ENCODE results near the gene NCAN. TPM values are rescaled to one million over a fixed set of nuclear protein-coding genes. Genes with fewer than 3 reads are reported as not detected.
A peak's percentile ranks its signal among the peaks of the same experiment; 100 is the strongest.
"Not testable (repeated sequence)": the region's sequence is repeated elsewhere in the genome, so short reads cannot be mapped to it uniquely, and the experiment has no call there.

NCAN gene
- total RNA-seq, 1 donor from 2014 or later = not detected

- DNase-seq (ENCODE audit: low read depth) = no peak
Observed at GRCh38 chr19:19223636-19224035, 11.9 kb downstream of the NCAN start.

DNA sequence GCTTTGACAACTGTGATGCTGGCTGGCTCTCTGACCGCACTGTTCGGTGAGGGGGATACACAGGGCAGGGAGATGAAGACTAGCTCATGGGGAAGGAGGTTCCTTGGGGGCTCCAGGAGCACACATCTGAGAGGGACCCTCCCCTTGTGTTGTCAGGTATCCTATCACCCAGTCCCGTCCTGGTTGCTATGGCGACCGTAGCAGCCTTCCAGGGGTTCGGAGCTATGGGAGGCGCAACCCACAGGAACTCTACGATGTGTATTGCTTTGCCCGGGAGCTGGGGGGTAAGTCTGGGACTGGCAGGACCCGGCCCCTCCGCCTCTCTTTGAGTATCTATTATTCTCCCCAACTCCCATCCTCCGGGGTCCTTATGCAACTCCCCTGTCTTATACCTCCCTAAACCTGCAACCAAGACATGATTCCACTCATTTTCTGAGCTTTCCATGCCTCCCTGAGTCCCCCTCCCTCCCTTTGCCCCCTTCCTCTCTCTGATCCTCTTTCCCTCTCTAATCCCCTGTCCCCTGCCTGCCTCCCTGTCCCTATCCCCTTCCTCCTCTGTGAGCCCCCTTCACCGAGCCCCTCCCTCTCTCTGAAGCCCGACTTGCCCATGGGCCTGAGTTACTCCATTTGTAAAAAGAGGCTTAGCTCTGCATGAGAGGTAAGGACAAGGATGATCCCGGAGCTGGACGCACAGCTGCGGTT, 12.5 kb downstream of the NCAN start:
- no peak for DNase-seq (ENCODE audit: low read depth)

- DNase-seq (ENCODE audit: low read depth) = peak; percentile 50
Observed at GRCh38 chr19:19224852-19225494, 13.2 kb downstream of the NCAN start.

DNA sequence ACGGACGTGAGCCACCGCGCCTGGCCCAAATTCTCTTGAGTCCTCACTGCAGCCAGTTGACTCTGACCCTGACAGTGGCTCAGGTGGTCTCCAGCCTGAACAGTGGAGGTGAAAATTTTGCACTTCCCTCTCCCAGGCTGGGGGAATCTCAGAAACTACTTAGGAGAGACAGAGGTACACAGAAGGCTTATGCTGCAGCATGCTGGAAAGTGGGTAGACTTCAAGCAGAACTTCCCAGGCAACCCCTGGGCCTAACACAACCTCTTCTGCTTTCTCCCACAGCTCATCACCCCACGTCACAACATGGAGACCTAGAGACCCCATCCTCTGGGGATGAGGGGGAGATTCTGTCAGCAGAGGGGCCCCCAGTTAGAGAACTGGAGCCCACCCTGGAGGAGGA, 14.4 kb downstream of the NCAN start:
- no peak for DNase-seq (ENCODE audit: low read depth)

GRCh38 chr19:19226663-19227062, 14.9 kb downstream of the NCAN start:
- DNase-seq (ENCODE audit: low read depth) = no peak

DNA sequence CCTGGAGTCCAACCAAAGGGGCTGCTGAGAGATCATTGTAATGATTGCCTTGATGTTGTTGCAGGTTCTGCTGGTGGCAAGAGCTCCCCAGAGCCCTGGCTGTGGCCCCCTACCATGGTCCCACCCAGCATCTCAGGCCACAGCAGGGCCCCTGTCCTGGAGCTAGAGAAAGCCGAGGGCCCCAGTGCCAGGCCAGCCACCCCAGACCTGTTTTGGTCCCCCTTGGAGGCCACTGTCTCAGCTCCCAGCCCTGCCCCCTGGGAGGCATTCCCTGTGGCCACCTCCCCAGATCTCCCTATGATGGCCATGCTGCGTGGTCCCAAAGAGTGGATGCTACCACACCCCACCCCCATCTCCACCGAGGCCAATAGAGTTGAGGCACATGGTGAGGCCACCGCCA, 15.5 kb downstream of the NCAN start:
- no peak for DNase-seq (ENCODE audit: low read depth)

DNA sequence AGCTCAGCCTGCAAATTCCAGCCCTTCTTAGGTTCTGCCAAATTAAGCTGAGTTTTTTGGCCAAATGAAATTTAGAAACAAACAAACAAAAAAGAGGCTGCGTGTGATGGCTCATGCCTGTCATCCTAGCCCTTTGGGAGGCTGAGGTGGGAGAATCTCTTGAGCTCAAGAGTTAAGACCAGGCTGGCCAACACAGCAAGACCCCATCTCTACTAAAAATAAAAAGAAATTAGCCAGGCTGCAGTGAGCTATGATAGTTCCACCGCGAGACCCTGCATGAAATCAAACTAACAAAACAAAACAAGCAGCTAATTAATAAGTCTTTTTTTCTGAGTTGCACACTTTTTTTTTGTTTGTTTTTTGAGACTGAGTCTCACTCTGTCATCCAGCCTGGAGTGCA, 17.9 kb downstream of the NCAN start:
- no peak for DNase-seq (ENCODE audit: low read depth)

DNA sequence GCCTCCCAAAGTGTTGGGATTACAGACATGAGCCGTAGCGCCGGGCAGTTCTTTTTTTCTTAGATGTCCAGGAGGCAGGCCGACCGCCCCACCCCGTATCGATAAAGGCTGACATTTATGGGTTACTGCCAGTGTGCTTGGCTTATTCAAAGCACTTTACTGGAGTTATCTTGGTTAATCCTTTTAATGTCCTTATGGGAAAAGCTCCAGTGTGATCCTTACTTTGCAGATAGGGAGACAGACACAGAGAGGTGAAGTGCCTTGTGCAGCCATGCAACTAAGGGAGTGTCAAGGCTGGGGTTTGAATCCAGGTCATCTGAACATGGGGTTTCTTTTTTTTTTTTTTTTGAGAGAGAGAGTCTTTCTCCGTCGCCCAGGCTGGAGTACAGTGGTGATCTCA, 19.2 kb downstream of the NCAN start:
- no peak for DNase-seq (ENCODE audit: low read depth)

DNA sequence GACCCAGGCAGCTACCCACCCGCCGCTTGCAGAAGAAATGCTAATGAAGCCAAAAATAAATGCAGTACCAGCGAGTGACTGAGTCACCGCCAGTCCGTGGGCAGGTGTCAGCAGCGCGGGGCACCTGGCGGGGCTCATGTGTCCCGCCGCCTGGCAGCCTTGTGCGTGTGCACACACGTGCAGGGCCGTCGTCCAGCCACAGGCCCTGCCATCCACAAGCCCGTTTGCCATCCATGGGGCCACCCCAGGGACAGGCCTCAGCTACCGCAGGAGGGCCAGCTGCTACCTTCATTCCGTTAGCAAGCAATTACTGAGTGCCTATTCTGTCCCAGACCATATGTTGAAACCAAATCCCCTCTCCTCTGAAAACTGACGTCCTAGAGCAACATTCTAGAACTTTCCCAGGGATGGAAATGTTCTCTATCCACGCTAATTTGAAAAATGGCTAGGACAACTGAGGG, 20.5 kb downstream of the NCAN start:
- peak; percentile 86 for DNase-seq (ENCODE audit: low read depth)

DNA sequence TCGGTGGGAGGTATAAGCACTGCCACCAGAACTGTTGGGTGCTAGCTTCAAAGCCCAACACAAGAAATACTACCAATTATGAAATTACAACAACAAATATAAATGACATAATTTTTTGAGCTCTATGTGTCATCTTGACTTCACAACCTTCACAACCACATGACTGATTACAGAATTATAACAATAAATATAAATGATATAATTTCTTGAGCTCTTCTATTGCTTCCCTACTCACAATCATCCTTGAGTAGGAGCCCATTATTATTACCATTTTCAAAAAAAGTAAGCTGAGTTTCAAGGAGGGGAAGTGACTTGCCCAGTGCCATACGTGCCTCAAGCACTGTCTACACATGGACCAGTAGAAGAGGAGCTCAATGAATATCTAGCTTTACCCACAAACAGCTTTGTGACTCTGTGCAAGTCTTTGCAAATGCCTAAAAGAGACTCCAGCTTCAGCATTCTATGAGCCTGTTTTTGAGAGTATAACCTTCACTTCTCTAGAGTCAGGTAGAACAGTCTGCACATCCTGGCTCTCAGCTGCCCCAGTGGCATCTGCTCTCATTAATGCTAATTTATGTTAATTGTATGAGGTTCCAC, 22.6 kb downstream of the NCAN start:
- no peak for DNase-seq (ENCODE audit: low read depth)

DNA sequence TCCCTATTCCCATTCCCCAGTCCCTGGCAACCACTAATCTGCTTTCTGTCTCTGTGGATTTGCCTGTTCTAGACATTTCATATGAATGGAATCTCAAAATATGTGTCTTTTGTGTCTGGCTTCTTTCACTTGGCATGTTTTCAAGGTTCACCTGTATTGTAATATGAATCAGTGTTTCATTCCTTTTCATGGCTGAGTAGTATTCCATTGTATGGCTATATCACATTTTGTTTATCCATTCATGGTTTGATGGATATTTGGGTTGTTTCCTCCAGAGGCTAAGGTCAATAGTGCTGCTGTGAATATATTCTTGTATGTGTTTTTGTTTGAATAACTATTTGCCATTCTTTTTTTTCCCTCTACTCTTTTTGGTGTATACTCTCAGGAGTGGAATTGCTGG, 24.4 kb downstream of the NCAN start:
- no peak for DNase-seq (ENCODE audit: low read depth)

DNA sequence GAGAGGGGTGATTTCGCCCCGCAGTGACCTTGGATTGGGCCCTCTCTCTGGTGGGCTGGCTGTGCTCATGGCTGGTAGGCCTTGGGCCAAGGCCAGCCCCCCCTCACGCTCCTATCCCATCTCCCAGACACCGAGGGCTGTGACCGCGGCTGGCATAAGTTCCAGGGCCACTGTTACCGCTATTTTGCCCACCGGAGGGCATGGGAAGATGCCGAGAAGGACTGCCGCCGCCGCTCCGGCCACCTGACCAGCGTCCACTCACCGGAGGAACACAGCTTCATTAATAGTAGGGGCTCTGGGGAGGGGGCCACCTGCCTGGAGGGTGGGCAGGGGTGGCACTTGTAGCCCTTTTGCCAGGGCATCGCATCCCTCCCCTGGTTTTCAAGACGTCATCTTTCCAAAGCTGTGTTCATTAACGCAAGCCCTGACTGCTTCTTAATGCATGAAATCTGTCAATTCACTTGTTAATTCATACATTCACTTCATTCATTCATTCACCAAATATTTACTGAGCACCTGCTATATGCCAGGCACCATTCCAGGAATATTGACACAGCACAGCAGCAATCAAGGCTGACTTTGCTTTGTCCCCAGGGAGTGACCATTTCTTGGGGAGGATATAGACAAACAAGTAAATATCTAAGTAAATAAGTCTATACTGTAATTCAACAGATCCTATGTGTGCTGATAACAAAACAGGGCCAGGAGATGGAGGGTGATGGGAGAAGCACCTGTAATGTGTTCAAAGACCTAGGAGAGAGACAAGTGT, 26.6 kb downstream of the NCAN start:
- DNase-seq (ENCODE audit: low read depth) = no peak

DNA sequence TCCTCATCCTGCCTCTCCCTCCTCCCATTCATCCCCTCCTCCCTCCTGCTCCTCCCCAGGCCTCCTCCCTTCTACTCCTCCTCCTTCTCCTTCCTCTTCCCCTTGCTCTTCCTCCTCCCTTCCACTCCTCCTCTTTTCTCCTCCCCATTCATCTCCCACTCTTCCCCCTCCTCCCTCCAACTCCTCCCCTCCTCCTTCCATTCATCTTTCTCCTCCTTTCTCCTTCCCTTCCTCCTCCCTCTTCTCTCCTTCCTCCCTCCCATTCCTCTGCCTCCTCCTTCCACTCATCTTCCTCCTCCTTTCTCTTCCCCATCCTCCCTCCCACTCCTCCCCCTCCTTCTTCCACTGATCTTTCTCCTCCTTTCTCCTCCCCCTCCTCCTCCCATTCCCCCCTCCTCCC, 27.9 kb downstream of the NCAN start:
- no peak for DNase-seq (ENCODE audit: low read depth)

DNA sequence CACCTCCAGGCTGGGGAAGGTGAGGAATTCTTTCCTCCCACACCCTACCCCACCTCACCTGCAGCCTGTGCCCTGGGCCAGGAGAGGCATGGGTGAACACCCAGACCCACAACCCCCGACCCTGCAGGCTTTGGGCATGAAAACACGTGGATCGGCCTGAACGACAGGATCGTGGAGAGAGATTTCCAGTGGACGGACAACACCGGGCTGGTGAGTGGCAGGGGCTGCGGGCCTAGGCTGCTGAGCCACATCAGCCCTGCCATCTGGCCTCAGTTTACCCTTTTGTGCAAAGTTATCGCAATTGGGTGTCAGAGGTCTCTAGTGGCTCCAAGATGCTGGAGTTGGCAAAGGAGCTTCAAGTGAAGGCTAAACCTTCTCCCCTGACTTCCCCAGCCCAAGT, 28.7 kb downstream of the NCAN start:
- DNase-seq (ENCODE audit: low read depth) = no peak

DNA sequence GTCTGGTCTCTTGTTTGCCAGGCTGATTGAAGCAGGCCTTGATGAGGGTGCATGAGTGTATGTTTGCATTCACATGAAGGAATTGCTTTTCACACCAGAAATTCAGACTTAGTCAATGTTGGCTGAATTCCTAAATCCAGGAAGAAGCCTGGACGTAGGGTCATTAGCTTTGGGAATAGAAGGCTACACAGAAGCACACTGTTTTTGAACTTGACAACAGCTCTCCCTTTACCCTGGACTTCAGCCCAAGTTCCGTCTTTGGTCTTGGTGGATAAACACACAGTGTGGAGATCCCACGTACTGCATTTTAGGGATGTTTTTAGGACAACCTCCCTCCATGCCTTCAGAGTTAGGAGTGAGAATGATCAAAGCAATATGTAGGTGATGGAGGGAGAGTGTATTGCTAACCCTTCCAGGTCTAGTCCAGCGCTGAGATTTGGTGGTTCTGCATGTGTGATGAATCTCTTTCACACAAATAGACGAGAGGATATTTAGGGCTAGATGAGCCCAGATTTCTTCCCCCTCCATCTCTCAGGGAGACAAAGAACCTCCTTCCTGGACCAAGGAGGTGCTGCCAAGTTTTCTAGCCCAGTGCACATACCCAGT, 38.5 kb downstream of the NCAN start:
- DNase-seq (ENCODE audit: low read depth) = no peak

DNA sequence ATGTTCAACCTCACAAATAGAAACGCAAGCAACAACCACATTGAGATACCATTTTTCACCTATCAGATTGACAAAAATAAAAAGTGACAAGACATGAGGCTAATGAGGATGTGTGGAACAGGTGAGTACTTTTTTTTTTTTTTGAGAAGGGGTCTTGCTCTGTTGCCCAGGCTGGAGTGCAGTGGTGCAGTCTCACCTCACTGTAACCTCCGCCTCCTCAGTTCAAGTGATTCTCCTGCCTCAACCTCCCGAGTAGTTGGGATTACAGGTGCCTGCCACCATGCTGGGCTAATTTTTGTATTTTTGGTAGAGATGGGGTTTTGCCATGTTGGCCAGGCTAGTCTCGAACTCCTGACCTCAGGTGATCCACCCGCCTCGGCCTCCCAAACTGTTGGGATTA, 41.7 kb downstream of the NCAN start:
- DNase-seq (ENCODE audit: low read depth) = not testable (repeated sequence)

- no peak for DNase-seq (ENCODE audit: low read depth)
Observed at GRCh38 chr19:19256072-19256969, 44.6 kb downstream of the NCAN start.

DNA sequence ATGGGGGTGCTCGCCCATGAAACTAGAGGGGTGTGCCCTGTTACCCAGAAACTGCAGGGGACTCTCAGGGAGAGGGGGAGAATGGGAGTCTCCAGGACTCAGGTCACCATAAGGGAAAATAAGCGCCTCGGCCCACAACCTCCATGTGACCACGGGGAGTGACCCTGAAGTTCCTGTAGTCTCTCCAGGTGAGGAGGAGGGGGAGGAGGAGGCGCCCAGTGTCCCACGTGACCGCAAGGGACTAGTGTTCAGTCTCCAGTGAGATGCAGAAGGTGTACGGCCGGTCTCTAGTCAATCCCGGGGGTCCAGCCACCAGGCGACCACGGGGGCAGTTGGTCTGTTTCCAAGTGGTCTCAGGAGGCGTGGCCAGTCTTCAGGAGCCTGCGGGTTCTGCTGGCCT, 45.4 kb downstream of the NCAN start:
- DNase-seq (ENCODE audit: low read depth) = no peak

- no peak for DNase-seq (ENCODE audit: low read depth)
Observed at GRCh38 chr19:19257836-19258588, 46.3 kb downstream of the NCAN start.
